T-helper 17 cell (primary cell): ENCODE measurements around the gene SLC49A3. TPM values are rescaled to one million over a fixed set of nuclear protein-coding genes. Genes with fewer than 3 reads are reported as not detected.
"Not testable (repeated sequence)": the region's sequence is repeated elsewhere in the genome, so short reads cannot be mapped to it uniquely, and the experiment has no call there.

Experiments used
- ATAC-seq: fragments of 150-1000 bp; cut with Tn5 transposase; 2 replicates; pipeline ENCODE4 v1.10.0; 2021; ENCODE audit warnings: mild to moderate bottlenecking, moderate library complexity
- DNase-seq, 3 donors: peaks; one replicate each; pipeline versions ENCODE4 v3.0.0 to v3.0.0-alpha.2; 2020 to 2021
- H3K9me3 ChIP-seq: one replicate; pipeline ENCODE4 v1.7.0; 2013; ENCODE audit warnings: low read length, mild to moderate bottlenecking; ENCODE audit not compliant: control insufficient read depth, poor library complexity, severe bottlenecking
- H3K27ac Mint-ChIP-seq: one replicate; pipeline ENCODE4 v1.8.0; 2022; ENCODE audit warnings: mild to moderate bottlenecking, moderate library complexity, mixed read lengths
- H3K27me3 Mint-ChIP-seq: one replicate; pipeline ENCODE4 v1.8.0; 2022; ENCODE audit warnings: mixed read lengths
- H3K36me3 Mint-ChIP-seq: one replicate; pipeline ENCODE4 v1.8.0; 2022; ENCODE audit warnings: low read depth, mixed read lengths
- H3K4me1 Mint-ChIP-seq: one replicate; pipeline ENCODE4 v1.8.0; 2022; ENCODE audit warnings: mild to moderate bottlenecking, mixed read lengths
- H3K4me3 Mint-ChIP-seq: one replicate; pipeline ENCODE4 v1.8.0; 2022; ENCODE audit warnings: mild to moderate bottlenecking, moderate library complexity, mixed read lengths
- total RNA-seq, 4 donors: library from RNA in 2 of 4; stranded (reverse) in 2 of 4; gene quantifications; one replicate each; pipeline ENCODE4 v1.2.3 and lab custom pipeline; 2022 to 2026

Gene SLC49A3
- total RNA-seq, 2 donors from 2014 or later, result 1.1 to 2.7 TPM

DNA sequence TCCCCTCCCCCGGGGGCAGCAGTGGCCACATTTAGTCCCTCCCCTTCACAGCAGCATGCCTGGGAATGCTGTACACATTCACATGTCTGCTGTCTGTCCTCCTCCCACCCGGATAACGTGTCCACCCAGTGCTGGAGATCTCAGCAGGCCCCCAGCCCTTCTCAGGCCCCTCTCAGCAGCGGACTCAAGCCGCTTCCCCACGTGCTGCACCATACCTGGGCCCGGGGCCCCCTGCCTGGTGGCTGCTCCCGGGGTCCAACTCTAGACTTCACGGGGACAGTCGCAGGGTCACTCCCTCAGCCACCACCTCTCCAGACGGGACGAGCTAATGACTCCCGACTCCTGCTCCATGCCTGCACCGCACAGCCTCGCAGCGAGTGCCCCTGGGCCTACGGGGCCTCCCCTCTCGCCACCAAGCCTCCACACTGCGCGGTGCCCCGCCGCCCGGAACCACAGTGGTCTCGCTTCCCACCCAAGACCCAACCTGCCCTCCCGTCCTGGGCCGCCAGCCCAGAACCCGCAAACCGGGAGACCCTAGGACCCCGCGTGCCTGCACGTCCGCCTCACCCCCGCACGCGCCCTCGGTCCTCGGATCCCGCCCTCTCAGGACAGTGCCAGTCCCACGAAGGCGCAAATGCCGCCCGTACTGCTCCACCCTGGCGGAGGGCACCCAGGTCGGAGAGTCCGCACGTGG lies 15.4 kb upstream of the SLC49A3 start:
- no peaks in the 10 kb centered on the region for H3K9me3 ChIP-seq
- Mint-ChIP-seq H3K36me3 (no peaks in the 10 kb centered on the region), H3K27me3 (no peaks in the 10 kb centered on the region), H3K4me3 (peak overlapping the region; percentile 90), H3K4me1 (peaks cover 15% of the 10 kb centered on the region), H3K27ac (peak overlapping the region; percentile 2)
- no peak for DNase-seq
- no peak for ATAC-seq

DNA sequence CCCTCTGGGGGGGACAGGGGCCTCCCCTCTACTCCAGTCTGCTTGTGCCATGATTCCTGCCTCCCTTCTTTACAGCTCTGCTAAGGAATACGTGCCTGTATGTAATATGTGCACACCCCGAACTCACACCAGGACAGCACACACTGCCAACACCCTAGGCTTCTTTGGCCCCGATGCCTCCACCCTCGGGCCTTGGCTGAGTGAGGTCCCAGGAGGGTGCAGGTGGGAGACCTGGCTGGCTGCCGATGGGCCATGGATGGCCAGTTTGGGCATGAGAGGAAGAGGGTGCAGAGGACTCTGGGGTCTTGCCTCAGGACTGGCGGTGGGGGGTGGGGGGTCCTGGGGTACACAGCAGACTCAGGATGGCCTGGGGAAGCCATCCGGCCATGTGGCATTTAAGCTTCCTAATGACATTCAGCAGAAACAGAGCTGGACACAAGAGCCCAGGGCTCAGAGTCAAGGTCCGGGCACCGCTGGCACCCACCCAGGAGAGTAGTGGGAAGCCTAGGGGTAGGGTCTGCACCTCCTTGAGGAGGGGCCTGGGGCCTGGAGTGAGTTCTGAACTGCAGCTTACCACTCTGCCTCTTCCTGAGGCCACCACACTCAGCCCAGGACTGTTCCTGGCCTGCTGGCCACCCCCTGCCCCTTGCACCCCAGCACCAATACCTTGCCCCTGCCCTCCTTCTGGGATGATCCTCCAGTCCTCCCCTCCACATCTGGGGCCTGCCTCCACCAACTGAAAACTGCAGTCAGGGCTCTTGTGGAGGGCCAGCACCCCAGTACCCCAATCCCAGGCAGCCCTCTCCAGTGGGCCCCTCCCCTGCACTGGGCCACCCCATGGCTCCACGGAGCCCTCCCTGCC lies 14.6 kb upstream of the SLC49A3 start:
- no peak for DNase-seq
- Mint-ChIP-seq H3K4me3 (peak overlapping the region; percentile 12), H3K27me3 (no peaks in the 10 kb centered on the region), H3K27ac (no peak overlapping the region), H3K4me1 (peaks cover 11% of the 10 kb centered on the region), H3K36me3 (no peaks in the 10 kb centered on the region)
- no peak for ATAC-seq
- H3K9me3 ChIP-seq, result no peaks in the 10 kb centered on the region

DNA sequence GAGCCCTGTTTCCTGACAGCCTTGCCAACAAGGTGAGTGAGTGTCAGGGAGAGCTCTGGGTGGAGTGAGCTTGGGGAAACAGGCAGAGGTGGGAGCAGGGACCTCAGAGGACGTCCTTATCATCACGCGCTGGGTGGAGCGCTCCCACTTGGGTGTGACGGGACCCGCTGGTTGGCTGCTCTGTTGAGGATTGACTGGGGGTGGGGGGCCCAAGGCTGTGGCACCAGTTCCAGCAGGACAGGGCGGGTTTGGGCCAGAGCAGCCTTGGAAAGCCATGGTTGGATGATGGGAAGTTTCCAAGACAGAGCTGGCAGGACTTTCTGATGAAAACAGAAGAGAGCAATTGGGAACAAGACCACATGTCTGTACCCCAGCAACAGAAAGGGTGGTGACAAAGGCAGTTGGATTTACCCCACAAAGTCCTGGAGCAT lies 13.7 kb upstream of the SLC49A3 start:
- no peaks in the 10 kb centered on the region for H3K9me3 ChIP-seq
- no peak overlapping the region for H3K27ac Mint-ChIP-seq
- DNase-seq, result no peak
- no peak for ATAC-seq
- H3K36me3 Mint-ChIP-seq, result no peaks in the 10 kb centered on the region
- peaks cover 10% of the 10 kb centered on the region for H3K4me1 Mint-ChIP-seq
- no peaks in the 10 kb centered on the region for H3K27me3 Mint-ChIP-seq
- no peak overlapping the region for H3K4me3 Mint-ChIP-seq

DNA sequence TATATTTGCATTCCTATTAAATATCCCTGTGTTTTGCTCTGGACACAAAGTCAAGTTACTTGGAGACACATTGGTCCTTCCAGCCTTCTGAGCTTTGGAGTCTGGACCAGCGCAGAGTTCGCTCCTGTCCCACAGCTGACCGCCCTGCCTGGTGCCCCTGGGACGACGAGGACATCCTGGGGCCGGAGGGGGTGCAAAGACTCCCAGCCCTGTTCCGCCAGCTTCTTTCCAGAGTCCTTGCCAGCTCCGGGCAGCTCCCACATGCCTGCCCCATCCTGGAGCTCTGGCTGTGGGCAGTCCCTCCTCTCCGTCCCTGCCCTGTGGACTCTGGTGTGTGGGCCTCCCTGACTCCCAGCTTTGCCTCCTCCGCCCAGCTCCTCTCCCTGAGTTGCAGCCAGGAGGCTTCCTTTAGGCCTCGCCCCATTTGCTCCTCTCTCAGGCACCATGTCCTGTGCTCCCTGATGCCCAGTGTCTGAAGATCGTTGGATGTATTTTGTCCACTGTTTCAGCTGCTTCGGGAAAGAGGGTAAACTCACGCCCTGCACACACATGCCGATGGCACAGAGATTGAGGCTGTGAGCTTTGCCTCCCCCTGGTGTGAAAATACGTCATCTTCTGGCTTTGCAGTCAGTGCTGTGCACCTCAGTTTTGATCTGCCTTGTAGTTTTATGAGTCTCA lies 11.8 kb upstream of the SLC49A3 start:
- no peak for DNase-seq
- ATAC-seq, result no peak
- H3K9me3 ChIP-seq, result no peaks in the 10 kb centered on the region
- H3K4me3 Mint-ChIP-seq, result peak overlapping the region; percentile 42
- no peaks in the 10 kb centered on the region for H3K36me3 Mint-ChIP-seq
- H3K4me1 Mint-ChIP-seq, result peaks cover 8% of the 10 kb centered on the region
- no peaks in the 10 kb centered on the region for H3K27me3 Mint-ChIP-seq
- H3K27ac Mint-ChIP-seq, result no peak overlapping the region

DNA sequence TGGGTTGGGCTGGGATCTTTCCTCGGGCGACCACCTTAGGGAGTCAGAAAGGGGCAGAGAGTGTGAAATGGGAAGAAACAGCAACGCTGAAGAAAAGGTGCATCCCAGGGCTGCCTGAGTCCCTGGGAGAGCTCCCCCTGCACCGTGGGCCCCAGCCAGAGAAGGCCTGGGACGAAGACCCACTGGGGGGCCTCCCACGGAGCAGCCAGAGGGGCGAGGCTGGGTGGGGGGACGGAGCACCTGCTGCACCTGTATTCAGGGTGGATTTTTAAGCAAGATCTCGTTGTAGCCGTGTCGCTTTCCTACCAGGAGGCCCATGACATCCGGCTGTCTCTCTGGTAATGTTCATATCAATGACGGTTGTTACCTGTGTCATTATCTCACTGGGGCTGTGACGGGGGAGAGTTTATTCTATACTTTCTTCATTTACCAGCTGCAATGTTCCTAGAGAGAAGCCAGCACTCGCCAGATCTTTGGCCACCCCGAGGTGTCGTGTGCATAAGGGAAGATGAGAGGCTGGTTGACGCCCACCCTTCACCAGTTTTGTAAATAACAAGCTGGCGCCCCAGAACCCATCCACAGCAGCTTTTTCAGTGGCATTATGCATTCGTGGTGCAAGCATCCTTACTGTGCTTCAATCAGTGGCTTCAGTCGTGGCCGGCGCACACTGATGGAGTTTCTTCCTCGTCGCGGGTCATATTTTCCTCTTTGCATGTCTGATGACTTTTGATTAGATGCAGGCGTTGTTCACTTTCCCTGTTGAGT lies 11.0 kb upstream of the SLC49A3 start:
- Mint-ChIP-seq H3K36me3 (no peaks in the 10 kb centered on the region), H3K4me1 (peaks cover 5% of the 10 kb centered on the region), H3K4me3 (peak overlapping the region; percentile 55), H3K27me3 (no peaks in the 10 kb centered on the region), H3K27ac (peak overlapping the region; percentile 78)
- H3K9me3 ChIP-seq, result no peaks in the 10 kb centered on the region
- DNase-seq, result no peak
- ATAC-seq, result no peak

DNA sequence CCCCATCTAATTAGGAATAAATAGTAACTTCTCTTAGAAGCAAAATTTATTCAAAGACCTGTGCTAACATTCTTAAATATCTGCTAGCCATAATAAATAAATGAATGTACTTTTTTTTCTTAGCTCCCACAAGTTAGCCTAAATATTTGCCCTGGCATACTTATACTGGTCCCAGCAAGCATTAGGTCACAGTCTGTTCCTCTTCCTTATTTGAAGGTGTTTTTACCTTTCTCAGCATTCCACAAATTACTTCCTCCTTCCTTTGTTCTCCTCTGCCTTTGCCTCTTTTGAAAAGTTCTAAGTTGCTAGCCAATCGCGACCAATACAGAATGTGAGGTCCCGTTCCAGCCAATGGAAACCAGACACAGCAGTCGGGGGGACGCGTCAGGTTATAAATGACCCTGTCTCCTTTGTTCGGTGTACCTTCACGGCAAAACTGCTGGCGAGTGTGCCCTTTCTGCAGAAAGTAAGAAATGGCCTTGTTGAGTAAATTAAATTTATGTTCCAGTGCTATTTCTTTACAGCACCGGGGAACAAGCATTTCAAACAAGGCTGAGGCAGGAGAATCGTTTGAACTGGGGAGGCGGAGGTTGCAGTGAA lies 5.5 kb upstream of the SLC49A3 start:
- peaks cover 10% of the 10 kb centered on the region for H3K27me3 Mint-ChIP-seq
- H3K9me3 ChIP-seq, DNase-seq, H3K27ac Mint-ChIP-seq, H3K4me1 Mint-ChIP-seq, H3K36me3 Mint-ChIP-seq, ATAC-seq: not testable (repeated sequence)
- peak overlapping the region; percentile 4 for H3K4me3 Mint-ChIP-seq

DNA sequence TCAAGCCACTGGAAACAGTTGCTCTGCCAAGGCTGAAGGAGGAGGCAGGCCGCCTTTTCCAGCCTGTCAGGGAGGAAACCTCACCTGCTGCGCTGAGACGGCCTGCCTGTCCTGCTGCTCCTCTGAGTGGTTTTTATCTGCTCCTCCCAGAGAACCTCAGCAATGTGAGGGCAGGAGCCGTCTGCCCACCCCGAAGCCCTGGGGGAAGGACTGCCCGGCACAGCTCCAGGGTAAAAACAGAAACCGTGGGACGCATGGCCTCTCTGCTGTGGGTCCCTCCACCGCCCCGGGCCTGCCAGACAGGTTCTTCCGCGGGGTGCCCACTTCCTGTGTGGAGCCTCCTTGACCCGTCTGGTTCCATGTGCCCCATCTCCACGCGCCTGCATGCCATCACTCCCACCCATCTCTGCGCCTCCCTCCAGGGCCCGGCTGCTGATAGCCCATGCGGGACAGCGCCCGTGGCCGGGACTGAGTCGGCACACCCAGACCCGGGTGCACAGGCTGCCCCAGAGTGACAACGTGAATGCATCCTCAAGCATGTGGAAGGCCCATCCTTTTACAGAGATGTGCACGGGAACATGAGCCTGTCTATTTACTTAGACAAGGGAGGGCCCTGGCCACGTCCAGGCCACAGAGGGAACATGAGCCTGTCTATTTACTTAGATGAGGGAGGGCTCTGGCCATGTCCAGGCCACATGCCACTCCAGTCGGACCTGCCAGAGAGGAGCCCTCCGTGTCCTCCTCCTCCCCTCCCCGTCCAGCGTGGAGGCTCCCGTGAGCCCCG lies 4.0 kb upstream of the SLC49A3 start:
- Mint-ChIP-seq H3K4me3 (no peak overlapping the region), H3K36me3 (no peaks in the 10 kb centered on the region), H3K4me1 (no peaks in the 10 kb centered on the region), H3K27ac (no peak overlapping the region), H3K27me3 (peaks cover 12% of the 10 kb centered on the region)
- DNase-seq (no peak), ATAC-seq (no peak)
- no peaks in the 10 kb centered on the region for H3K9me3 ChIP-seq

DNA sequence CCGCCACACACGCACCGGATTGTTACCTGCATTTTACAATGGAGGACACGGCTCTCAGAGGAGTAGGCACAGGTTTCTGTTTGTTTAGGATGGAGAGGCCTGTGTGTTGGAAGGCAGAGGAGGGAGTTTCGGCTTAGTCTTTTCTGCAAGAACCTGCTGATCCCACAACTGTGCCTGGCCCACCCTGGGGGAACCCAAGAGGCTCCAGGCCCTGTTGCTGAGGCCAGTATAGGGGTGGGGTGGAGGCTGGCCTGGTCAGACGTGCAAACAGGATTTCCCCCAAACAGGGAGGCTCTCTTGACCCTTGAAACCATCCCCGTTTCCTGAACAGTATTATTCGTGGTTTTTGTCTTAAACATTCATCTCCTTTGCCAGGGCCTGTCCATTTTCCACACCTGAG lies 772 bp upstream of the SLC49A3 start:
- no peak for DNase-seq
- Mint-ChIP-seq H3K4me3 (peak overlapping the region; percentile 2), H3K4me1 (peaks cover 2% of the 10 kb centered on the region), H3K27me3 (peaks cover 24% of the 10 kb centered on the region), H3K36me3 (no peaks in the 10 kb centered on the region), H3K27ac (no peak overlapping the region)
- H3K9me3 ChIP-seq, result no peaks in the 10 kb centered on the region
- no peak for ATAC-seq

DNA sequence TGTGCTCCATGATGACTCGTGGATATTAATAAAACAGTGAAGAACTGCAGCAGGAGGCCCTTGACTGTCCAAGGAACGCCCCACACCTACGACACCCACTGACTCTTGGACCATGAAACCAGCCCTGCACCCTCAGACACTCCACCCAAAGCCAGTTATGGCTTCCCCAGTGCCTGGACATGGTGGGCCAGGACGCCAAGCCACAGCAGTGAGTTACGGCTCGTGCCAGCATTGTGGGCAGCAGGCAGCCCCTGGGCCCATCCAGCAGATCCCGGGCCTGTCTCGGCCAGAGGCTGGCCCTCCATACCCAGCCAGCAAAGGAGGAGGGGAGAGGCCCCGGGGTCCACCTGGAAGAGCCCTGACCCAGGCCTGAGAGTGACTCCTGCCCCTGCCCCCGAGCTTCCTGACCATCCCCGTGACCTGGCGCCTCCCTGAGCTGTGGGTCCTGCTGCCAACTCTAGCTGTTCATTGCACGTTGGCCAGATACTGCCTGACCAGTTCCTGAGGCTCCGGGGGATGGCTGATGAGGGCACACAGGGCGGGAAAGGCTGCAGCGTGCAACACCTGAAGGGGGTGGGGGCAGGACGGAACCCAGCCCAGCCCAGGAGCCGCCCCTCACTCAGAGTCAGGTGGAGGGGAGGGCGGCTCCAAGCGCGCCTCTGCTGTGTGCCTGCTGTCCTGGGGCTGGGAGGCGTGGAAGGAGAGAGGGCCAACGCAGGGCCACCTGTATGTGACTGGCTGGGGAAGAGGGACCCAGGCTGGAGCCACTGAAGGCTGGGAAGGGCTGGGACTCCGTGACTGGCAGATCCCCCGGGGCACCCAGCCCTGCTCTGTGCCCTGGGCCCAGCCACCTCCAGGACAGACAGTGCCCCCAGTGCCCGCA lies 739 bp downstream of the SLC49A3 start:
- no peak for DNase-seq
- peak overlapping the region; percentile 24 for H3K27ac Mint-ChIP-seq
- H3K27me3 Mint-ChIP-seq, result peaks cover 14% of the 10 kb centered on the region
- ATAC-seq, result peak; percentile 2
- H3K4me1 Mint-ChIP-seq, result peaks cover 2% of the 10 kb centered on the region
- H3K9me3 ChIP-seq, result no peaks in the 10 kb centered on the region
- peak overlapping the region; percentile 9 for H3K4me3 Mint-ChIP-seq
- no peaks in the 10 kb centered on the region for H3K36me3 Mint-ChIP-seq

DNA sequence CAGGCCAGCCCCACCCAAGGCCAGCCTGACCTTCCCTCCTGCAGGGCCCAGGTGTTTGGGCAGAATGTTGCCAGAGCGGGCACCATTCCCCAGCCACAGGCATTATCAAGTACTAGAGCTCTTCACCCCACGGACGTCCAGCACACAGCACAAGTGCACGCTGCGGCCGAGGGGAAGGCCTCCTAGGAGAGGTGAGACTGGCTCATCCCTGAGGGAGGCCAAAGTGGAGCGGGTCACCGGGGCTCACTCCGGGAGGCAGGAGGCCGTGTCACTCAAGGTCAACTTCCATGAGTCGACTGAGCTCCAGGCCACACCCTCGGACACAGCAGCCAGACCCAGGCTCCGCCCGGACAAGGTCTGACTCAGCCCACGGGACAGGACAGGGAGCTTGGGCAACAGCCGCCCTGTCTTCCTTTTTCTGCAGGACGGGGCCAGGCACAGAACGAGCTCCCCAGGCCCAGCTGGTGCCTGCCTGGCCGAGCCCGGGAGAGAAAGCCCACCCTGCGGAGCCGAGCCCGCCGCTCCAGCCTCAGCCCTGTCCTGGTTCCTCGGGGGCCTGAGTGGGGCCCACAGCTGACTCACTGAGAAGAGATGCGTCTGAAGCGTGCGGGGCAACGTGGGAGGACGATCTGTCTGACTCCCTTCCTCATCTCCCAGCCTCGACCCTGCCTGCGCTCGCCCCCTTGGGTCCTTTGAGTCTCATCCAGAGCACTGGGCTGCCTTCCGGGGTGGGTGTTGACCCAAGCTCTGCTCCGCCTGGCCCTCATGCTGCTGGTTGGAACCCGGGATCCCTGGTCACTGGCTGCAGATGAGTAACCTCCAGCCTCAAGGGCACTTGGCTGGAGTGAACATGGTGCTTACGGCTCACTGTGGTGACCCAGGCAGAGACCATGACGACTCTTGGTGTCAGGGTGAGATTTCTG lies 1.6 kb downstream of the SLC49A3 start:
- H3K36me3 Mint-ChIP-seq, result no peaks in the 10 kb centered on the region
- no peaks in the 10 kb centered on the region for H3K9me3 ChIP-seq
- peaks cover 14% of the 10 kb centered on the region for H3K27me3 Mint-ChIP-seq
- DNase-seq (no peak), ATAC-seq (peak; percentile 25)
- H3K27ac Mint-ChIP-seq, result peak overlapping the region; percentile 24
- peaks cover 4% of the 10 kb centered on the region for H3K4me1 Mint-ChIP-seq
- H3K4me3 Mint-ChIP-seq, result peak overlapping the region; percentile 9
